Common myeloid progenitor, CD34-positive (primary cell): ENCODE measurements around the gene STARD13.
"Not testable (repeated sequence)": the region's sequence is repeated elsewhere in the genome, so short reads cannot be mapped to it uniquely, and the experiment has no call there.

Source experiments
- CTCF ChIA-PET: fragments of 350-600 bp; sonication (Branson Sonifier 250); formaldehyde crosslinking; loops from one replicate; lab custom pipeline; 2021; ENCODE audit warnings: antibody characterized with exemption; lab: Charles Lee
- POLR2A ChIA-PET: fragments of 350-600 bp; sonication (Branson Sonifier 250); formaldehyde crosslinking; loops from one replicate; lab custom pipeline; 2021; ENCODE audit warnings: antibody characterized with exemption; lab: Charles Lee
- DNase-seq, 3 donors: peaks; one replicate each; pipeline versions ENCODE4 v3.0.0 to v3.0.0-alpha.2; 2013
- H3K27ac ChIP-seq, 2 experiments: 1 replicate in 1 of 2; 2 replicates in 1 of 2; pipeline ENCODE4 v1.7.0; 2013; ENCODE audit warnings: inconsistent platforms in 2 of 2, low read length in 2 of 2, mild to moderate bottlenecking in 2 of 2, low read depth in 1 of 2, moderate library complexity in 1 of 2; ENCODE audit not compliant: severe bottlenecking in 2 of 2, insufficient read depth in 1 of 2, poor library complexity in 1 of 2
- H3K27me3 ChIP-seq, 5 experiments: replicated peaks in 2 of 5; 1 replicate in 3 of 5; 2 replicates in 2 of 5; pipeline versions ENCODE4 v1.6.1 to v1.7.0; 2013; ENCODE audit warnings: low read length in 4 of 5, mild to moderate bottlenecking in 2 of 5, moderate library complexity in 2 of 5, inconsistent platforms in 1 of 5; ENCODE audit not compliant: insufficient read depth in 5 of 5, control insufficient read depth in 4 of 5
- H3K36me3 ChIP-seq, 4 experiments: 1 replicate in 2 of 4; 2 replicates in 2 of 4; pipeline versions ENCODE4 v1.6.1 to v1.7.0; 2013; ENCODE audit warnings: low read length in 3 of 4, control low read depth in 1 of 4, mild to moderate bottlenecking in 1 of 4; ENCODE audit not compliant: control insufficient read depth in 4 of 4, insufficient read depth in 4 of 4
- H3K4me1 ChIP-seq, 4 experiments: 1 replicate in 3 of 4; 2 replicates in 1 of 4; pipeline versions ENCODE4 v1.6.1 to v1.7.1; 2013; ENCODE audit warnings: low read length in 3 of 4, mild to moderate bottlenecking in 3 of 4, control low read depth in 1 of 4, inconsistent platforms in 1 of 4, moderate library complexity in 1 of 4; ENCODE audit not compliant: control insufficient read depth in 4 of 4, insufficient read depth in 4 of 4; ENCODE audit errors: control extremely low read depth in 1 of 4
- H3K4me3 ChIP-seq, 7 experiments: 1 replicate in 4 of 7; 2 replicates in 3 of 7; pipeline versions ENCODE4 v1.5.1 to v1.7.0; 2013; ENCODE audit warnings: mild to moderate bottlenecking in 7 of 7, low read length in 6 of 7, moderate library complexity in 6 of 7, inconsistent platforms in 2 of 7, low read depth in 2 of 7, control low read depth in 1 of 7; ENCODE audit not compliant: insufficient read depth in 4 of 7, control insufficient read depth in 1 of 7; ENCODE audit errors: extremely low read depth in 1 of 7
- H3K9me3 ChIP-seq, 5 experiments: 1 replicate in 4 of 5; 2 replicates in 1 of 5; pipeline versions ENCODE4 v1.6.1 to v1.7.1; 2013; ENCODE audit warnings: low read length in 4 of 5, mild to moderate bottlenecking in 2 of 5, inconsistent platforms in 1 of 5, low read depth in 1 of 5, moderate library complexity in 1 of 5; ENCODE audit not compliant: control insufficient read depth in 4 of 5, insufficient read depth in 2 of 5; ENCODE audit errors: control extremely low read depth in 1 of 5
- WGBS: methylation state at CpG from one replicate; pipeline ENCODE4 v1.1.5; 2013; ENCODE audit not compliant: insufficient coverage; 5-methylcytosine and 5-hydroxymethylcytosine counted together

Gene STARD13

DNA sequence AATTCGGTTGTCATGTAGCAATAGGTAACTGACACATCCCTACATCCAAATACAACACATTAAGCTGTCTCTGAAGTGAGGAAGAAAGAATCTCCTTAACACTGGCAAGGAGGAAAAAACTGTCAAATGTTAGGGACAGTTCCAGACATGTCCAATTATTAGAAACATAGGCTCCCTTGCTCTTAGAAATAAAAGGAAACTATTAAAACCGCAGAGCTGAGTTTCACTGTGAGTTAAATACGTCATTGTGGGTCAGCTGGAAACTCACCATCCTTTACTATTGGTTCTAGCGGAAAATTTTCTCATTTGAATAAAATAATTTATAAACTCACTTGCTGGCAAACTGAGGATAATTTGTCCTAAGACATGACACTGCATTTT is 40.7 kb downstream of the STARD13 start:
- ChIA-PET CTCF (no interaction called here), POLR2A (no interaction called here)
- Histone ChIP-seq H3K4me1 (no peaks in the 10 kb centered on the region), H3K27me3 (no peaks in the 10 kb centered on the region), H3K36me3 (no peaks in the 10 kb centered on the region), H3K4me3 (no peak overlapping the region), H3K27ac (no peak overlapping the region), H3K9me3 (peaks cover 0 to 8% (median 0%) of the 10 kb centered on the region in 5 experiments)
- no peak for DNase-seq
- 77% methylated on average over 2 of the region's 4 CpGs for WGBS

DNA sequence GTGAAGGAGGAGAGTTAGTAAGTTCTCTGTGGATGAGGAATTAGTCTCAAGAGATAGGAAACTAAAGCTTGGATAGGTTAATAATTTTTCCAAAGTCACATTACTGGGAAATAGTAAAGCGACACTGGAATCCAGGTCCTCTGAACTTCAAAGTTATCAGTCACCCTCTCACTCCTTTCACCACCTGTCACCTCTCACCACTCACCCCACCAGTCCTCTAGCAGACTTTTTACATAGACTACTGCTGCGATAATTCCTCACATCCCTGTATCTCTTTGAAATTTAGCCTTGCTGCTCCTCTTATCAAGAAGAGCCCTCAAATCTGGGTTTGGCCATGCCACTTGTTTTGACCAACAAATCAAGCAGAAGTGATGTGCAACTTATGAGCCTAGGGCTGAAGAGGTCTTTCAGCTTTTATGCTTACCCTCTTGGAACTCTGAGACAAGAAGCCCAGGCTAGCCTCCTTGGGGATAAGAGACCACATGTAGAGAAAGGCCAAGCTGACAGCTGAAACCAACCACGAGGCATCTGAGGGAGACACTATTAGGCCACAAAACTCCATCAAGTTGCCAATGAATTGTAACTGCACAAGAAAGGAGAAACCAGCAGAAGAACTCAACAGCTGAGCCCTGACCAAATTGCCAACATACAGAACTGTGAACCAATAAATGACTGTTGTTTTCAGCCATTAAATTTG is 41.2 kb downstream of the STARD13 start:
- DNase-seq: no peak
- no peak overlapping the region for H3K4me3 ChIP-seq
- H3K4me1 ChIP-seq: no peaks in the 10 kb centered on the region
- H3K27me3 ChIP-seq: no peaks in the 10 kb centered on the region
- ChIA-PET CTCF (no interaction called here), POLR2A (no interaction called here)
- 94% methylated on average over 3 of the region's 3 CpGs for WGBS
- H3K27ac ChIP-seq: no peak overlapping the region
- no peaks in the 10 kb centered on the region for H3K36me3 ChIP-seq
- peaks cover 0 to 9% (median 0%) of the 10 kb centered on the region in 5 experiments for H3K9me3 ChIP-seq

DNA sequence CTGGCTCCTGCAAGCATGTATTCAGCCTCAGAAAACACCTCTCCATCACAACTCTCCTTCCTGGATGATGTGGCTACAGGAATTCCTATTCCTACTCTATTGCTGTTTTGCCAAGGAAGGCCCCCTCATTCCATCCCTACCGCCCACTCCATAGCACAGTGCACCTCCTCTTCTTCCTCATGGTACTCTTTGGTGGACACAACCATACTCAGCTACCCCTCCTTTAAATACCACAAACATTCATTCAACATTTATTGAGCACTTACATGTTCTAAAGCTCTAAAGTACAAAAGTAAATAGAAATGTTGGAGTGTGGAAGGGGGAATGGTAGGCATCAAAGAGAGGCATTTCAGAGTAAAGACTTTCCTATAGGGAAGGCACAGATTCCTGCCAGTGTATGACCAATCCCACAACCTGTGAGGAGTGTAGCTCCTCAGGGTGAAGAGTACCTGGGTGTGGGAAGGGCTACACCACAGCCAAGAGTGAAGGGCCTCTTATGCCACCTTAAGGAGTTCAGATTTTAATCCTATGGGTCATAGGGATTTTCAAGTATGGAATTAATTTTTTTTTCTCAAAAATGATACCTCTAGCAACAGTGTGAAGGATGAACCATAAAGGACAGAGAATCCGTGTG is 42.5 kb downstream of the STARD13 start:
- Histone ChIP-seq H3K27ac (no peak overlapping the region), H3K36me3 (no peaks in the 10 kb centered on the region), H3K4me1 (no peaks in the 10 kb centered on the region), H3K27me3 (no peaks in the 10 kb centered on the region), H3K4me3 (no peak overlapping the region), H3K9me3 (peaks cover 0 to 9% (median 0%) of the 10 kb centered on the region in 5 experiments)
- no peak for DNase-seq
- 96% methylated on average over 2 of the region's 2 CpGs for WGBS
- ChIA-PET CTCF (interaction anchor here (1.0 kb wide), 1 partner anchor 13 kb away, joined by 4 read pairs; no protein-coding TSS in a partner anchor), POLR2A (no interaction called here)

DNA sequence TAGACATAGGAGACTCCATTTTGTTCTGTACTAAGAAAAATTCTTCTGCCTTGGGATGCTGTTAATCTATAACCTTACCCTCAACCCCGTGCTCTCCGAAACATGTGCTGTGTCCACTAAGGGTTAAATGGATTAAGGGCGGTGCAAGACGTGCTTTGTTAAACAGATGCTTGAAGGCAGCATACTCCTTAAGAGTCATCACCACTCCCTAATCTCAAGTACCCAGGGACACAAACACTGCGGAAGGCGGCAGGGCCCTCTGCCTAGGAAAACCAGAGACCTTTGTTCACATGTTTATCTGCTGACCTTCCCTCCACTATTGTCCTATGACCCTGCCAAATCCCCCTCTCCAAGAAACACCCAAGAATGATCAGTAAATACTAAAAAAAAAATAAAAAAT is 43.2 kb downstream of the STARD13 start:
- DNase-seq, H3K27ac ChIP-seq, H3K36me3 ChIP-seq, H3K27me3 ChIP-seq, H3K4me1 ChIP-seq, POLR2A ChIA-PET, H3K4me3 ChIP-seq, H3K9me3 ChIP-seq: not testable (repeated sequence)
- no CpG with 5 or more reads among the region's 6 CpGs for WGBS
- CTCF ChIA-PET: interaction anchor here (1.0 kb wide), 1 partner anchor 12 kb away, joined by 4 read pairs; no protein-coding TSS in a partner anchor

DNA sequence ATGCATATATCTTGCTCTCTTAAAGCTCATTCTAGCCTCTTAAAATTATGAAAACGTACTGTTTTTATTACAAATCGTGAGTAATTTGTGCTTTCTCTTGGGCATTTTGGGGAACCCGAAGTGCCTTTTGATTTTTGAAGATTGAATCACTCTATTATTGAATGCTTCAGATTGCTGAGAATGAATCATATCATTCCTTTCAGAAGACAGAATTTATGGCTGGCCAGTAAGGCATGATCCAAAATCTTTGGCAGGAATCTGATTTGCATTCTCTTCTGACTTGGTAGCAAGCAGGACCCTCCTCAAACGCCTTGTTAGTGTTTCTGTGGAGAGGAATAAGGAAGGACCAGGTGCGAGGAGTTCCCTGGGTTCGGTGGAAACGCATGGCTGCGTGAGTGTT is 49.5 kb downstream of the STARD13 start:
- no peaks in the 10 kb centered on the region for H3K36me3 ChIP-seq
- ChIA-PET CTCF (no interaction called here), POLR2A (no interaction called here)
- no peaks in the 10 kb centered on the region for H3K4me1 ChIP-seq
- WGBS: 97% methylated on average over 7 of the region's 8 CpGs
- H3K27me3 ChIP-seq: no peaks in the 10 kb centered on the region
- H3K27ac ChIP-seq: no peak overlapping the region
- no peak overlapping the region for H3K4me3 ChIP-seq
- DNase-seq: no peak
- H3K9me3 ChIP-seq: peaks cover 2 to 18% (median 7%) of the 10 kb centered on the region in 5 experiments

DNA sequence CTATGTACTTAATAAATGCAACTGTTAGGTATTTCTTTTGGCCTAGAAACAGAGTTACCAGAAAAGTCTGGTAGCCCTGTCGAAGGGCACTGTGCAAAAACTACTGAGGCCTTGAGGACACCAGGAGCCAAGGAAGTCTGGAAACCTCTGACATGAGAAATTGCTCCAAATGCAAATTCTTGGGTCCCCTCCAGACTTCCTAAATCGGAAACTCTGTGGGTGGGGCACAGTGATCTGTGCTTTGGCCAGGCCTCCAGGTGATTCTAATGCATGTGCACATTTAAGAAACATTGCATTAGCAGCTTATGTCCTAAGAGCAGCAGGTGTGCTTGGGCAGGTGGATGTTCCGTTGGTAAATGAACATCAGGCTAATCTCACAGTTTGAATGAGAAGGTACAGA is 50.0 kb downstream of the STARD13 start:
- peaks cover 2 to 16% (median 7%) of the 10 kb centered on the region in 5 experiments for H3K9me3 ChIP-seq
- no peak overlapping the region for H3K4me3 ChIP-seq
- ChIA-PET POLR2A (no interaction called here), CTCF (no interaction called here)
- WGBS: 96% methylated on average over 3 of the region's 3 CpGs
- DNase-seq: no peak
- no peak overlapping the region for H3K27ac ChIP-seq
- H3K4me1 ChIP-seq: no peaks in the 10 kb centered on the region
- H3K27me3 ChIP-seq: no peaks in the 10 kb centered on the region
- H3K36me3 ChIP-seq: no peaks in the 10 kb centered on the region

DNA sequence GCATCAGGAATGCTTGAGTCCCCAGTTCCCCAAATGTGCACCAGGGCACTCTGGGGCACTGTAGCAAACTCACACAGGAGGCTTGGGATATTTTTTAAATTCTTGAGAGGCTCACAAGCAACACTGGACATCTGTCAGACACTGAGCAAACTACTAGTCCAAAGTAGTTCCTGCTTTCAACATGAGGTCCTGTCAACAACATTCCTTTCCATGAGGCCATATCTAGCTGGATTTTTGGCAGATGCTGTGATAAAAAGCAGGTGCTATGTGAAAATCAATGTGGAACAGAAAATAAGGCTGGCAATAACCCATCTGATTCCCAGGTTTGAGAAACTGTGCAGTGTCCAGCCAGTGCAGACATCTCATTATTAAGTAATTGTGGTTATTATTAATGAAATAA is 50.5 kb downstream of the STARD13 start:
- Histone ChIP-seq H3K27me3 (no peaks in the 10 kb centered on the region), H3K4me1 (peaks cover 0 to 3% (median 0%) of the 10 kb centered on the region in 4 experiments), H3K9me3 (peaks cover 2 to 12% (median 7%) of the 10 kb centered on the region in 5 experiments), H3K36me3 (no peaks in the 10 kb centered on the region), H3K27ac (no peak overlapping the region), H3K4me3 (no peak overlapping the region)
- POLR2A ChIA-PET: no interaction called here
- CTCF ChIA-PET: no interaction called here
- DNase-seq: no peak
